Lower leg skin (tissue), 4 donors: ENCODE results near the gene SPIC. TPM values are rescaled to one million over a fixed set of nuclear protein-coding genes. Genes with fewer than 3 reads are reported as not detected.

Experiments
- DNase-seq, 2 donors: peaks; one replicate each; pipeline ENCODE4 v3.0.0-alpha.2; 2019; ENCODE audit warnings: low spot score in 2 of 2
- H3K4me3 ChIP-seq: fragments of 200-600 bp; sonication (generic); 2 replicates; pipeline ENCODE4 v1.5.1; 2017; ENCODE audit warnings: mild to moderate bottlenecking, low read depth; ENCODE audit not compliant: poor library complexity, severe bottlenecking
- POLR2A ChIP-seq, 2 donors: fragments of 450-650 bp; IDR thresholded peaks; one replicate each; pipeline ENCODE4 v1.6.1; 2016 to 2017; ENCODE audit warnings: antibody characterized with exemption in 2 of 2, mild to moderate bottlenecking in 1 of 2, moderate library complexity in 1 of 2
- WGBS, 2 donors: methylation state at CpG; one replicate each; pipeline ENCODE4 v1.1.5; 2018; 5-methylcytosine and 5-hydroxymethylcytosine counted together
- intact Hi-C: fragments of 100-400 bp; cut with DNase I; formaldehyde crosslinking; loops from one replicate; pipeline ENCODE4 v1.15.0; 2023; ENCODE audit warnings: low total_unique reads
- total RNA-seq, 4 donors: library from RNA; depleted of rRNA; stranded (reverse); fragments of >200 nt; gene quantifications; one replicate each; pipeline ENCODE4 v1.1.0, GENCODE V29; 2016
- TF ChIP-seq, protein P1 (sequence below), 3 donors: fragments of 450-650 bp; IDR thresholded peaks; one replicate each; pipeline ENCODE4 v1.5.1; 2016; ENCODE audit warnings: antibody characterized with exemption in 3 of 3, mild to moderate bottlenecking in 3 of 3, moderate library complexity in 2 of 3

Gene SPIC
- total RNA-seq: under 1 TPM in 1 of 4 donors, not detected in 3; 0.22 TPM

DNA sequence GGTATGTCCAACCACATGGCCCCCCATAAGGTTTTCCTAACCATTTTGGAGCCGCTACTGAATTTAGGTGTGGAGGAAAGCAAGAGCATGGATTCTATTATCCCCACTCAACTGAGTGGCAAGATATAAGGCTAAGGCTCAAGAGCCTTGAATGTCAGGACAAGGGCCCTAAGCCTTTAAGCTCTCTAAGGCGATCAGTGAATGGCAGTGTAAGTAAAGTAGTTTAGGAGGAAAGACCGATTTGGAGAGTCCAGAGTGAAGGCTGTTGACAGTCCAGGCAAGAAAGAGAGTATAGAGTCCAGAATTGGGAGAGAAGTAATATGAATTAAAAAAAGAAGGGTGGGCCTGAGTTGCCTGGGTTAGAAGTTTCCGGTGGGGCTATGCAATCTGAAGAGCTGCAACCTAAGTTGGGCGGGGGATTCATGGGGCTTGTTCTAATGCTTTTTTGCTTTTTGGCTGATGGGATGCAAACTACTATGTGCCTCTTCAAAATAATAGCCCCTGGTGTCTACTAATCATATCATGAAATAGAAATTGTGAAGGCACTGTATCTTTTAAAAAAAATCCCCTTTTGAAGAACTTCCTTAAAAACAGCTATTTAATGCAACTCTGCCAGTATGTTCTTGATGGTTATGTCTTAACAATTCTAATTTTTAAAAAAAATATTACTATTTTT, at the start of gene SPIC:
Gene SPIC, plus strand, starts transcription at position 626 of the 676 bp plus-strand sequence. CDS start 1,569 bp downstream, outside the sequence.
- TF ChIP-seq POLR2A (IDR thresholded peaks at IDR 0.05): no peak
- TF ChIP-seq, protein P1, sequence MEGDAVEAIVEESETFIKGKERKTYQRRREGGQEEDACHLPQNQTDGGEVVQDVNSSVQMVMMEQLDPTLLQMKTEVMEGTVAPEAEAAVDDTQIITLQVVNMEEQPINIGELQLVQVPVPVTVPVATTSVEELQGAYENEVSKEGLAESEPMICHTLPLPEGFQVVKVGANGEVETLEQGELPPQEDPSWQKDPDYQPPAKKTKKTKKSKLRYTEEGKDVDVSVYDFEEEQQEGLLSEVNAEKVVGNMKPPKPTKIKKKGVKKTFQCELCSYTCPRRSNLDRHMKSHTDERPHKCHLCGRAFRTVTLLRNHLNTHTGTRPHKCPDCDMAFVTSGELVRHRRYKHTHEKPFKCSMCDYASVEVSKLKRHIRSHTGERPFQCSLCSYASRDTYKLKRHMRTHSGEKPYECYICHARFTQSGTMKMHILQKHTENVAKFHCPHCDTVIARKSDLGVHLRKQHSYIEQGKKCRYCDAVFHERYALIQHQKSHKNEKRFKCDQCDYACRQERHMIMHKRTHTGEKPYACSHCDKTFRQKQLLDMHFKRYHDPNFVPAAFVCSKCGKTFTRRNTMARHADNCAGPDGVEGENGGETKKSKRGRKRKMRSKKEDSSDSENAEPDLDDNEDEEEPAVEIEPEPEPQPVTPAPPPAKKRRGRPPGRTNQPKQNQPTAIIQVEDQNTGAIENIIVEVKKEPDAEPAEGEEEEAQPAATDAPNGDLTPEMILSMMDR (IDR thresholded peaks at IDR 0.05): no peak
- no peak within 1 kb of the TSS for H3K4me3 ChIP-seq
- 83 to 85% methylated on average over 5 of the region's 5 CpGs for WGBS, 2 donors
- intact Hi-C loops: no loop called here
- DNase-seq: no peak

DNA sequence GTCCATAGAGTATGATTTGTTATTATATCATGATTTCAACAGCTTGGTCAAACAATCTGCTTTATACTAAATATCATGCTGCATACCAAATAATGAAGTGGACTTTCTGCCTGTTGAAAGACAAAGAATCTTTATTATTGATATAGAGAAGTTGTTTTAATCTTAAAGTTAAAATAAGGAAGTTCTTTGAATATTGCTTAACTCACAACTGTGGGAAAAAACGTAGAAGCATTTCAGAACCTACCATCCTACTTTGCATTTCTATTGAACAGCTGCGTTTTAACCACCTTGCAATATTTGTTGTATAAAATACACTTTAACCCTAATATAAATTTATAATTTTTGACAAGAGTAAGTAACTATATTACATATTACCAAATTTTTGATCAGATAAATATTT, 44.7 kb upstream of the SPIC start:
- no peak for DNase-seq
- H3K4me3 ChIP-seq: no peak overlapping the region
- intact Hi-C loops: no loop called here
- TF ChIP-seq POLR2A (IDR thresholded peaks at IDR 0.05): no peak
- TF ChIP-seq, protein P1 (IDR thresholded peaks at IDR 0.05): no peak
- WGBS, 2 donors: 63 to 69% methylated on average over 2 of the region's 2 CpGs

DNA sequence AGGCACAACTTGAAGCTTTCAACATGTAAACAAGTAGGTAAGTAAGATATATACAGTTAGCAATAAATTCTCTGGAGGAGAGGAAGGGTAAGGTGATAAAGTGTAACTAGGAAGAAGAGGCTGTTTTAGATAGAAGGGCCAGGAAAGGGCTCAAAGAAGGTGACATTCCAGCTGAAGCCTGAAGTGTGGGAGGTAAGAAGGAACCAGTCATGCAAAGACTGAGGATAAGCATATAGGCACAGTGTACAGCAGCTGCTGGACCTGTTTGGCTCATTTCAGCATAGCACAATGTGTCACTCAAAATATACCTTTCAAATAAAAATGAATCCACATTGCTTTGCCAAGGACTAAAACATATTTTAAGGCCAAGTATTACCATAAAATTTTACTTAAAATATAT, 39.0 kb upstream of the SPIC start:
- intact Hi-C loops: no loop called here
- no peak for DNase-seq
- TF ChIP-seq, protein P1 (IDR thresholded peaks at IDR 0.05): no peak
- no peak for TF ChIP-seq POLR2A (IDR thresholded peaks at IDR 0.05)
- no peak overlapping the region for H3K4me3 ChIP-seq

DNA sequence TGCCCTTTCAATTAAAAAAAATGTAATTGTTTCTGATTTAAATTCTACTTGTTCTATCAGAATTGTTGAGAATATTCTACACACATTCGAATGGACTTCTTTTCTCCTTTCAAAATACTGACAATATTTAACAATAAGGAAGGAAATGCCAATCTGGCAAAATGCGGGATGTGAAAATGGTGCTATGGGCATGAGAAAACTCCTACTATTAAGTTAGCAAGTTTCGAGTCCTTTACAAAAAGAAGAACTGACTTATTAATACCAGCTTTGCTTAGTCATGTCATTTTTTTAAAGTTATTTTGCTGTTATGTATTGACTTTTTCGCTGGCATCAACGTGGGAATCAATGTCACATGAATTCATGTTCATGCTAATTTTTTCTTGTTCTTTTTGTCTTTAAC, 35.9 kb upstream of the SPIC start:
- DNase-seq: peak in 1 of 2 donors; percentile 17
- WGBS, 2 donors: 71 to 78% methylated on average over 5 of the region's 5 CpGs
- H3K4me3 ChIP-seq: no peak overlapping the region
- intact Hi-C loops: no loop called here
- TF ChIP-seq, protein P1 (IDR thresholded peaks at IDR 0.05): no peak
- TF ChIP-seq POLR2A (IDR thresholded peaks at IDR 0.05): no peak

DNA sequence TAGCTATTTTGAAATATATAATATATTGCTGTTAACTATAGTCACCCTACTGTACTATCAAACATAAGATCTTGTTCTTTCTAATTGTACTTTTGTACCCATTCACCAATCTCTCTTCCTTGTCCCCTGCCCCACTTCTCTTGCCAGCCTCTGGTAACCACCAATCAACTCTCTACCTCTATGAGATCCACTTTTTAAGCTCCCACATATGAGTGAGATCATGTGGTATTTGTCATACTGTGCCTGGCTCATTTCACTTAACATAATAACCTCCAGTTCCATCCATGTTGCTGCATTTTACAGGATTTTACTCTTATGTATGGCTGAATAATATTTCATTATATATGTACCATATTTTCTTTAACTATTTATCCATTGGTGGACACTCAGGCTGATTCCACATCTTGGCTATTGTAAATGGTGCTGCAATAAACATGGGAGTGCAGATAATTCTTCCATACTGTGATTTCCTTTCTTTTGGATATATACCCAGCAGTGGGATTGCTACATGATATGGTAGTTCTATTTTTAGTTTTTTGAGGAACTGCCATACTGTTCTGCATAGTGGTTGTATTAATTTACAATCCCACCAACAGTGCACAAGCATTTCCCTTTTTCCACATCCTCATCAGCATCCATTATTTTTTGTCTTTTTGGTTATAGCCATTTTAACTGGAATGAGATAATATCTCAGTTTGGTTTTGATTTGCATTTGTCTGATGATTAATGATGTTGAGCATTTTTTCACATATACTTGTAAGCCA, 33.5 kb upstream of the SPIC start:
- no peak overlapping the region for H3K4me3 ChIP-seq
- intact Hi-C loops: no loop called here
- no peak for DNase-seq
- TF ChIP-seq, protein P1 (IDR thresholded peaks at IDR 0.05): no peak
- TF ChIP-seq POLR2A (IDR thresholded peaks at IDR 0.05): no peak
